HUES6 (cell line): Measurements from ENCODE around the gene SLC22A16.

ENCODE experiments used
- H3K27ac ChIP-seq: 2 replicates; pipeline ENCODE4 v1.7.0; 2013; ENCODE audit warnings: low read depth, mild to moderate bottlenecking, low read length, inconsistent platforms
- H3K27me3 ChIP-seq: 2 replicates; pipeline ENCODE4 v1.6.1; 2013; ENCODE audit warnings: low read length; ENCODE audit not compliant: control insufficient read depth, insufficient read depth
- H3K36me3 ChIP-seq: 2 replicates; pipeline ENCODE4 v1.6.1; 2013; ENCODE audit warnings: low read length; ENCODE audit not compliant: control insufficient read depth, insufficient read depth
- H3K4me1 ChIP-seq: 2 replicates; pipeline ENCODE4 v1.6.1; 2013; ENCODE audit warnings: low read length; ENCODE audit not compliant: control insufficient read depth, insufficient read depth
- H3K4me3 ChIP-seq: 2 replicates; pipeline ENCODE4 v1.5.1; 2013; ENCODE audit warnings: low read depth, low read length
- H3K9ac ChIP-seq: one replicate; pipeline ENCODE4 v1.6.1; 2013; ENCODE audit warnings: mild to moderate bottlenecking, low read length
- H3K9me3 ChIP-seq: 2 replicates; pipeline ENCODE4 v1.6.1; 2013; ENCODE audit warnings: low read depth, low read length; ENCODE audit not compliant: control insufficient read depth, insufficient read depth

SLC22A16 gene

DNA sequence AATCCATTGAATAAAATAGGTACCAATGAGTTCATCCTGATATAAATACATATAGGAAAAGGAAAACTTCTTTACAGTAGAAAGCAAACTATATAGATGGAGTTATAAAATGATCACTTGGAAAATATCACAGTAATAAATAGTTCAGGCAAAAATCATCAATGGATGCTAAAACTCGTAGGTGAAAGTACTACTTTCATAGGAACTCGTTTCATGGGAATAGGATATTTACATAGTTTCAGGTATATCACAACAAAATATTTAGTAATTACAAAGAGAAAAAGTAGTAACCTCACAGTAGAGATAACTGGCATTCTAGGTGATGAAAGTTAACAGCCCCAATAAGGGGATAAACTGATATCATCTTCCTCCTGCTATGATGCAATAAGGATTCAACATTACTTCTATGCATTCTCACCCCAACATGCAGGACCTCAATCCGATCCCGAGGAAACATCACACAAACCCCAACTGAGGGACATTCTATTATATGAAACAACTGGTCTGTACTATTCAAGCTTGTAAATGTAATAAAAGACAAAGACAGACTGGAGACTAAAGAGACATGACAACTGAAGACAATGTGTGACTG lies 74.7 kb downstream of the SLC22A16 start:
- Histone ChIP-seq H3K36me3 (no peaks in the 10 kb centered on the region), H3K27ac (no peak overlapping the region), H3K9ac (no peak overlapping the region), H3K27me3 (no peaks in the 10 kb centered on the region), H3K9me3 (no peaks in the 10 kb centered on the region; the same call in 1 of the 2 replicates), H3K4me3 (no peak overlapping the region), H3K4me1 (no peaks in the 10 kb centered on the region)

DNA sequence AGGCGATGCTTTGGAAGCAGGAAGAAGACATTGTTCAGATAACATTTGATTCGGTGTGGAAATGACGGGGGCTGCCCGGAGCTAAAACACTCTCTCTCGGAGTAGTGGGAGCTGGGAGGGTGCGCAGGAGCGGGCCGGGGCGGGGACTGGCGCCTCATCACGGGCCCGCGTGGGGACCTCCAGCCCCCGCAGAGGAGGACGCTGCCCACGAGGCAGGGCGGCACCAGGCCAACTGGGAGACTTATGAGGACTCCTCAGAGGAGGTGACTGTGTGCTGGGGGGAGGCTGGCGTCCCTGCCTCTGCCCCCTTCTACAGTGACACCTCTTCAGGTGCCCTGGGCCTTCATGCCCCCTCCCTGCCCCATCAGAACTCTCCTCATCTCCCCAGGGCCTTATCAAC lies 76.2 kb downstream of the SLC22A16 start:
- no peak overlapping the region for H3K27ac ChIP-seq
- no peaks in the 10 kb centered on the region for H3K4me1 ChIP-seq
- no peak overlapping the region for H3K9ac ChIP-seq
- no peaks in the 10 kb centered on the region for H3K27me3 ChIP-seq
- no peak overlapping the region for H3K4me3 ChIP-seq
- H3K9me3 ChIP-seq = no peaks in the 10 kb centered on the region; the same call in 1 of the 2 replicates
- no peaks in the 10 kb centered on the region for H3K36me3 ChIP-seq

DNA sequence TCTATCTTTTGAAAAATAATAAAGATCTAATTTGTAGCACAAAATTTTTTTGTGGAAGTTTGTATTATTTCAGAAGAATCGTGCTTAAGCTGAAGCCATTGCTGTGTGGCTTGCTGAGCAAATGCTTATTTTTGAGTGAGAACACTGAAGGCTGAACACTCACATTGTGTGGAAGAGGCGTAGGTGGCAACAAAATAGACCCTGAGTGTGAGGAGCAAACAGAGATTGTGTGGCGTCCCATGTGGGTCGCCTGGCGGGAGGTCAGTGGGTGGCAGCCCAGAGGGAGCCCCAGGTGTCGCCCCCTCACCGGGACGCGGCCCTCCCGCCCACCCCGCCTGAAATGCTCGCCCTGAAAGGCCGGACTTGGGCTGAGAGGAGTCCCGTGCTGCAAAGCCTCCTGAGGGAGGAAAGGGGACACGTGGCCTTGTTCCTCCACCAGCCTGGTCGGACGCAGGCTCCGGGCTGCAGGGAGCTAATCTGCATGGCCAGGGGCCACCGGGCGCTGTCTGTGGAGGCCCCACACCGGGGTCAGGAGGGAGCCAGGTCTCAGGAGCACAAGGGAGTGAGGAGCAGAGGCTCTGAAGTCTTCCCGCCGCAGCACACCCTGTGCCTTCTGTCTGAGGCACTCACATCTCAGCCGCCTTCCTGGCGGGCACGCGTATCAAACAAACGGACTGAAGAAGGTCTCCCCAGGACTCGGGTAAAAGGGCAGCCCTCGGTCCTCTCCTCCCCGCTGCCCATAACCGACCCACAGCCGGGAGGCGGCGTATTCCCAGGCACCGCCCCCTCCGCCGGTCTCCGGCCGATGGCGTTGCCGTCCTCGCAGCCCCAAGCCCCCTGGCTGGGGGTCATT lies 77.0 kb downstream of the SLC22A16 start:
- Histone ChIP-seq H3K9ac (no peak overlapping the region), H3K4me1 (no peaks in the 10 kb centered on the region), H3K27me3 (no peaks in the 10 kb centered on the region), H3K36me3 (no peaks in the 10 kb centered on the region), H3K9me3 (no peaks in the 10 kb centered on the region; the same call in 1 of the 2 replicates), H3K4me3 (no peak overlapping the region), H3K27ac (no peak overlapping the region)

DNA sequence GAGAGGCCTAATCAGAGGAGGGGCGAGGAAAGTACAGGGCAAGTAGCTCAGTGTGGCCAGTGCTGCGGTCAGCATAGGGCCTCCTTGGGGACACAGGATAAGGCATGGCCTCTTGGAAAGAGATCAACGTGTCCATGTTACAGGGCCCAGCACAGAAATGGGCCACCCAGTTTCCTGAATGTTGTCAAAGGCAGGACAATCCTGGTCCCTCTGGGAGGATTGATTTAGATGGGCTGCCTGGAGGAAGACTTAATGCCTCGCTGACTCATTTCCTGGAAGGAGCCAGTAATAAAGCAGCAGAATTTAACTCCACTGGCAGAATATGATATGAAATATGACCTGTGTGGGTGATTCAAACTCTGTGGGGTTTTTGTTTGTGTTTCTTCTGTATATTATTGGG lies 77.6 kb downstream of the SLC22A16 start:
- no peak overlapping the region for H3K9ac ChIP-seq
- no peak overlapping the region for H3K27ac ChIP-seq
- no peaks in the 10 kb centered on the region for H3K4me1 ChIP-seq
- H3K27me3 ChIP-seq = no peaks in the 10 kb centered on the region
- no peak overlapping the region for H3K4me3 ChIP-seq
- H3K9me3 ChIP-seq = no peaks in the 10 kb centered on the region; the same call in 1 of the 2 replicates
- H3K36me3 ChIP-seq = no peaks in the 10 kb centered on the region

DNA sequence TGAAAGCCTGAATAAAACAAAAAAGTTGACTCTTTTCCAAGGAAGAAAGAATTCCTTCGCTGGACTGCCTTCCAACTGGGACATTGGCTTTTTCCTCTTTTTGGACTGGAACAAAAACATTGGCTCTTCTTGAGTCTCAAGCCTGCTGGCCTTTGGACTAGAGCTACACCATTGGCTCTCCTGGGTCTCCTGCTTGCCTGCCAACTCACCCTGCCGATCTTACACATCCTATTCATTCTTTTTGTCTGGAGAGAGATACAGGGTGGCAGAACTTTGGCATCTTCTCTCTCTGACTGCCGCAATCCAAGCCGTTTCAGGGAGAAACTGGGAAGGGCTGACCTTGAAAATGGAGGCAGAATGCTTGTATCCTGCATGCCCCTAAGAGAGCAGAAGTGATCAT lies 81.2 kb downstream of the SLC22A16 start:
- Histone ChIP-seq H3K9ac (no peak overlapping the region), H3K9me3 (no peaks in the 10 kb centered on the region; the same call in 1 of the 2 replicates)

DNA sequence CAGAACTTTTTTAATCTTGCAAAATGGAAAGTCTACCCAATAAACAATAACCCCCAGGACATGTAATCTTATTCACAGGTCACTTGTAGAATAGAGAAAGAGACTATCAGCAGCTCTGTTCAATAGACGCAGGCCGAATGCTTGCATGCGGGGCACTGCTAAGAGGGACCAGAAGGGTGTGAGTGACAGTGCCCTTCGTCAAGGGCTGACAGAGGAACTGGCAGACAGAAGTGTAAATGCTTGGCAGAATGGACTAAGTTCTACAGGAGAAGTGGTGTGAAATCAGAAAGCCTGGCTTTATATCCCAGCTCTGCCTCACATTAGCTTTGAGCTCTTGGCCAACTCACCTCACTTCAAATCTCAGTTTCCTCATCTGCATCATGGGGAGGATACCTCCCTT lies 82.0 kb downstream of the SLC22A16 start:
- Histone ChIP-seq H3K4me3 (no peak overlapping the region), H3K36me3 (no peaks in the 10 kb centered on the region), H3K27me3 (no peaks in the 10 kb centered on the region), H3K27ac (no peak overlapping the region), H3K4me1 (no peaks in the 10 kb centered on the region), H3K9me3 (no peaks in the 10 kb centered on the region; the same call in 1 of the 2 replicates), H3K9ac (no peak overlapping the region)

More for the DNA sequence above, 81.2 kb downstream of the SLC22A16 start:
- Histone ChIP-seq H3K27ac (no peak overlapping the region), H3K27me3 (no peaks in the 10 kb centered on the region), H3K4me1 (no peaks in the 10 kb centered on the region), H3K4me3 (no peak overlapping the region), H3K36me3 (no peaks in the 10 kb centered on the region)

DNA sequence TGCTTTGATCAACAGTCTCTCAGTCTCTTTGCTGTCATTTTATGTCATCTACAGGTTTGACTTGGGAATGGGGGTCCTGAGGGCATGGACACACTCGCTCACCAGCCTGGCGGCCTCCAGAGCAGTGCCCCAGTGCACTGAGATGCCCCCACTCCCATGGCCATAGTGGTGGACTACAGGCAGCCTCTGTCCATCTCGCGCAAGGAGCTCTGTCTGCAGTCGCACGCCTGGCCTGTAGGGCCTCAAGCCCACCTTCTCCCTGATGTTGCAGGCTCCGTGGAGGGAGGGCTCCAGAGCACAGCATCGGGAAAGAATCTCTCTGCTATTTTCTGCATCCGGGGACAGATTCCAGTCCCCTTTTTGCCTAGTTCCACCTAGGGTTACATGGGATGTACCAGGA lies 83.7 kb downstream of the SLC22A16 start:
- no peaks in the 10 kb centered on the region for H3K36me3 ChIP-seq
- no peaks in the 10 kb centered on the region for H3K27me3 ChIP-seq

DNA sequence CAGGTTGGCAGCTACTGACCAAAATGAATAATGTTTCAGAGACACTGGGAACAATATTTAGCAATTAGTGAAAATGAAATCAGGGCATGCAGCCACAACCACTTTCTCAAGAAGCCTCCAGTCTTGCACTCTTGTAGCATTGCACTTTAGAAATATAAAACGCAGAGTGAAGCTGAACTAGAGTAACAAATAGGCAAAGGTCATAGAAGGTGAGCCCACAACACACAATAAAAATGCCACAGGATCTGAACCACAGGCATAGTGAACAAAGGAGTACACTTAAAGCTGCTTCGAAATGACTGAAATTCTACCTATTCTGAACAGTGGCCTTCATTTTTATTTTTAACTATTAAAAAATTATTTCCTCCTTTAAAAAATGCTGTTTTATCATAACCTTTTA lies 86.0 kb downstream of the SLC22A16 start:
- peaks cover 9% of the 10 kb centered on the region; the same call in 1 of the 2 replicates for H3K4me1 ChIP-seq
- H3K36me3 ChIP-seq = no peaks in the 10 kb centered on the region
- H3K4me3 ChIP-seq = no peak overlapping the region
- no peak overlapping the region for H3K27ac ChIP-seq
- H3K9me3 ChIP-seq = no peaks in the 10 kb centered on the region
- H3K27me3 ChIP-seq = no peaks in the 10 kb centered on the region
- no peak overlapping the region for H3K9ac ChIP-seq

More for the DNA sequence above, 83.7 kb downstream of the SLC22A16 start:
- no peaks in the 10 kb centered on the region; the same call in 1 of the 2 replicates for H3K9me3 ChIP-seq
- H3K9ac ChIP-seq = no peak overlapping the region
- no peaks in the 10 kb centered on the region for H3K4me1 ChIP-seq
- no peak overlapping the region for H3K4me3 ChIP-seq
- no peak overlapping the region for H3K27ac ChIP-seq

DNA sequence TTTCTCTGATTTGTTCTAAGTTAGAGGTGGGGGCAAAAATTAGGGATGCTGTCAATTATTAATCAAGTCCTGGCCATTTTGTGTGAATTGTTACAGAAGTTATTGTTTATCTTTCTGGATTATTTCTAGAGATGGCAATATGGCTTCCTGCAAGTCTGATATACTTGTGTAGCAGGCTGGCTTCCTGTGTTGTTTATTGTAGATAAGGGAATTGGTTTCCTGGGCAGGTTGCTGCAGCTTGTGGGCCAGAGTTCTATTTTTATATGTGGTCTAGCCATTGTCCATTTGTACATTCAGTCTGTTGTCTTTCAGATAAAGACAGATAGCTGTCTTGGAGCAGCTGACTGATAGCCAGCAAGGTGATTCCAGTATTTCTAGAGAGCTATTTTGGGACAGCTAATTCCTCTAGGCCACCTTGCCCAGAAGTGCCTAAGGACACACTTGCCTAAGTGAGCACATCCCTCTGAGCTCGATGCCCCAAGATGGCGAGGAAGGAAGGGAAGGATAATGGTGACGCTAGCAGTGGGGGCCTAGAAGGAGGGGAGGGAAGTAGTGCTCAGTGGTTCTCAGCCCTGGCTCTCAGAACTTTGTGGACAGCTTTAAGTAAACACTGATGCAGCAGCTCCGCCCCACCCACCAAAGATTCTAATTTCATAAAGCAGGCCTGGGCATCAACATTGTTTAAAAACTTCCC lies 86.6 kb downstream of the SLC22A16 start:
- H3K27ac ChIP-seq = no peak overlapping the region

DNA sequence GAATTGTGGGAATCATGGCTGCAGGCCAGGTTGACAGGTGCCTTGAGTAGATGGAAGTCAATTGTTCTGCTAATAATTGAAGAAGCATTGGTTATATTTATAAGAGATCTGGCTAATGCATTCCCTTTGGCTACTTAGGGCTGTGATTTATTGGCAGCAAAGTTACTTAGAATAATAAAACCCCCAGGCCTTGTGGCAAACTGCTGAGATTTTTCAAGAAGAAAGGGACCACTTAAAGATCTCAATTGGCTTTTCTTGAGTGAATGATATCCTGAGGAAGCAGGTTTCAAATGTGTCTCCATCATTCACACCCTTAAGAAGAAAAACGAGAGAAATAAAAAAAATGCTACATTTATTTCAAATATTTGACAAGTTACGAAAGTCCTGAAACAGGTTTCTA lies 88.4 kb downstream of the SLC22A16 start:
- H3K27ac ChIP-seq = no peak overlapping the region
- H3K9me3 ChIP-seq = no peaks in the 10 kb centered on the region
- H3K27me3 ChIP-seq = no peaks in the 10 kb centered on the region
- H3K4me3 ChIP-seq = no peak overlapping the region
- peaks cover 9% of the 10 kb centered on the region; the same call in 1 of the 2 replicates for H3K4me1 ChIP-seq
- no peak overlapping the region for H3K9ac ChIP-seq
- no peaks in the 10 kb centered on the region for H3K36me3 ChIP-seq

More for the DNA sequence above, 86.6 kb downstream of the SLC22A16 start:
- H3K9ac ChIP-seq = no peak overlapping the region
- no peaks in the 10 kb centered on the region for H3K36me3 ChIP-seq
- peaks cover 9% of the 10 kb centered on the region; the same call in 1 of the 2 replicates for H3K4me1 ChIP-seq
- no peak overlapping the region for H3K4me3 ChIP-seq
- no peaks in the 10 kb centered on the region for H3K9me3 ChIP-seq
- no peaks in the 10 kb centered on the region for H3K27me3 ChIP-seq

DNA sequence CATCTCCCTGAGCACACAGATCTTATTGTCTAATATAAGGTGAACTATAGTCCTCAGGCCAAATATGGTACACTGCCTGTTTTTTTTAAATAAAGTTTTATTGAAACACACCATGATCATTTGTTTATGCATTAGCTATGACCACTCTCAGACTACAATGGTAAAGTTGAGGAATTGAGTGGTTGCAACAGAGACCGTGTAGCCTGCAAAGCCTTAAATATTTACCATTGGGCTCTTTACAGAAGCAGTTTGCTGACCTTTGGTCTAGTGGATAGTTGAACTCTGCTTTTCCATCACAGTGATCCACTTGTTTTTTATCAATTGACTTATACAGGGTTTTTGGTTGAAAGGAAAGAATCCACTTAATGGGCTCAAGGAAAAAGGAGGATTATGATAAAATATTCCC lies 91.0 kb downstream of the SLC22A16 start:
- no peak overlapping the region for H3K4me3 ChIP-seq
- H3K27me3 ChIP-seq = no peaks in the 10 kb centered on the region
- no peak overlapping the region for H3K27ac ChIP-seq
- peaks cover 9% of the 10 kb centered on the region; the same call in 1 of the 2 replicates for H3K4me1 ChIP-seq
- no peaks in the 10 kb centered on the region for H3K9me3 ChIP-seq
- H3K36me3 ChIP-seq = no peaks in the 10 kb centered on the region
- no peak overlapping the region for H3K9ac ChIP-seq
